HG03097 (cell line): ENCODE measurements around the gene ZCWPW2.

Experiments used
- ATAC-seq: cut with Tn5 transposase; IDR thresholded peaks from one replicate; pipeline ENCODE4 v1.9.1; 2021; ENCODE audit not compliant: unreplicated experiment, low FRiP score

ZCWPW2 gene

GRCh38 chr3:28349469-28350000 is 1.0 kb downstream of the ZCWPW2 start:
- no peak for ATAC-seq

GRCh38 chr3:28376424-28376823 is 27.9 kb downstream of the ZCWPW2 start:
- ATAC-seq = no peak

- no peak for ATAC-seq
These were observed 37.5 kb downstream of the ZCWPW2 start for GRCh38 chr3:28386049-28386448.

- no peak for ATAC-seq
These were observed 40.5 kb downstream of the ZCWPW2 start for GRCh38 chr3:28388978-28389377.

- ATAC-seq = no peak
These were observed 50.7 kb downstream of the ZCWPW2 start for GRCh38 chr3:28399206-28399605.

- ATAC-seq = no peak
These were observed 57.7 kb downstream of the ZCWPW2 start for GRCh38 chr3:28406241-28406640.

- ATAC-seq = no peak
These were observed 100.9 kb downstream of the ZCWPW2 start for GRCh38 chr3:28449398-28449797.

GRCh38 chr3:28462866-28463265 is 114.3 kb downstream of the ZCWPW2 start:
- ATAC-seq = no peak

GRCh38 chr3:28467414-28467813 is 118.9 kb downstream of the ZCWPW2 start:
- no peak for ATAC-seq

- ATAC-seq = no peak
These were observed 127.7 kb downstream of the ZCWPW2 start for GRCh38 chr3:28476194-28476593.

GRCh38 chr3:28476764-28477163 is 128.2 kb downstream of the ZCWPW2 start:
- ATAC-seq = no peak

- ATAC-seq = no peak
These were observed 136.6 kb downstream of the ZCWPW2 start for GRCh38 chr3:28485164-28485563.

GRCh38 chr3:28495301-28495700 is 146.8 kb downstream of the ZCWPW2 start:
- ATAC-seq = no peak

- no peak for ATAC-seq
These were observed 153.9 kb downstream of the ZCWPW2 start for GRCh38 chr3:28502397-28502937.

- no peak for ATAC-seq
These were observed 156.5 kb downstream of the ZCWPW2 start for GRCh38 chr3:28504976-28505375.

- no peak for ATAC-seq
These were observed 173.1 kb downstream of the ZCWPW2 start for GRCh38 chr3:28521663-28522062.

- ATAC-seq = no peak
These were observed 193.8 kb downstream of the ZCWPW2 start for GRCh38 chr3:28542351-28542750.

- ATAC-seq = no peak
These were observed 195.7 kb downstream of the ZCWPW2 start for GRCh38 chr3:28544236-28544635.

- ATAC-seq = no peak
These were observed 196.3 kb downstream of the ZCWPW2 start for GRCh38 chr3:28544831-28545230.

- no peak for ATAC-seq
These were observed 199.2 kb downstream of the ZCWPW2 start for GRCh38 chr3:28547677-28548076.

GRCh38 chr3:28553175-28553574 is 204.7 kb downstream of the ZCWPW2 start:
- ATAC-seq = no peak

GRCh38 chr3:28556195-28556594 is 207.7 kb downstream of the ZCWPW2 start:
- ATAC-seq = no peak

- ATAC-seq = no peak
These were observed 215.7 kb downstream of the ZCWPW2 start for GRCh38 chr3:28564211-28564610.
